Activated CD8-positive, alpha-beta T cell treated with anti-CD3 and anti-CD28 coated beads for 36 hours (primary cell): ENCODE measurements around the gene GBF1. TPM values are rescaled to one million over a fixed set of nuclear protein-coding genes. Genes with fewer than 3 reads are reported as not detected.

Experiments used
- ATAC-seq: fragments of 200-7000 bp; cut with Tn5 transposase; one replicate; pipeline ENCODE4 v1.10.0; 2021; ENCODE audit warnings: mild to moderate bottlenecking, moderate library complexity
- CTCF ChIA-PET: fragments of 350-600 bp; sonication (Branson Sonifier 250); formaldehyde crosslinking; loops from one replicate; lab custom pipeline; 2021; ENCODE audit warnings: antibody characterized with exemption; lab: Charles Lee
- POLR2A ChIA-PET: fragments of 350-600 bp; sonication (Branson Sonifier 250); formaldehyde crosslinking; loops from one replicate; lab custom pipeline; 2021; ENCODE audit warnings: antibody characterized with exemption; lab: Charles Lee
- DNase-seq: peaks from one replicate; pipeline ENCODE4 v3.0.0-alpha.2; 2020
- H3K27ac Mint-ChIP-seq: one replicate; pipeline ENCODE4 v1.8.0; 2021; ENCODE audit warnings: mild to moderate bottlenecking, mixed read lengths
- H3K27me3 Mint-ChIP-seq: one replicate; pipeline ENCODE4 v1.8.0; 2021; ENCODE audit warnings: mixed read lengths
- H3K36me3 Mint-ChIP-seq: one replicate; pipeline ENCODE4 v1.8.0; 2021; ENCODE audit warnings: low read depth, mixed read lengths
- H3K4me1 Mint-ChIP-seq: one replicate; pipeline ENCODE4 v1.8.0; 2021; ENCODE audit warnings: low read depth, mixed read lengths
- H3K4me3 Mint-ChIP-seq: one replicate; pipeline ENCODE4 v1.8.0; 2021; ENCODE audit warnings: mild to moderate bottlenecking, moderate library complexity, mixed read lengths
- H3K9me3 Mint-ChIP-seq: one replicate; pipeline ENCODE4 v1.8.0; 2021; ENCODE audit warnings: mixed read lengths
- CTCF ChIP-seq: fragments of 200-600 bp; IDR thresholded peaks from one replicate; pipeline ENCODE4 v1.8.0; 2022; ENCODE audit warnings: antibody characterized with exemption, mild to moderate bottlenecking
- intact Hi-C: fragments of 100-400 bp; cut with micrococcal nuclease; formaldehyde crosslinking; loops from one replicate; pipeline ENCODE4 v1.10.0; 2022
- total RNA-seq, 2 experiments: library from RNA; stranded (reverse); gene quantifications; one replicate each; pipeline ENCODE4 v1.2.3, GENCODE V29; 2021

The GBF1 gene
- total RNA-seq, 2 experiments from 2014 or later, result 25.4 to 28.2 TPM

GRCh38 chr10:102408131-102408727 is 162.9 kb downstream of the GBF1 start:
- CTCF ChIA-PET, result interaction anchor here (0.9 to 6.4 kb wide), 2 partner anchors 9 to 178 kb away, joined by 8 to 28 read pairs; no protein-coding TSS in a partner anchor
- POLR2A ChIA-PET, result interaction anchor here (1.1 to 6.4 kb wide), 5 partner anchors 12 to 163 kb away, joined by 3 to 88 read pairs (median 5); partner anchors contain the start of genes GBF1 and NFKB2
- intact Hi-C loops, result no loop called here
- Mint-ChIP-seq H3K4me3 (peak overlapping the region; percentile 62), H3K27ac (peak overlapping the region; percentile 74), H3K27me3 (peaks cover 7% of the 10 kb centered on the region), H3K36me3 (peaks cover 5% of the 10 kb centered on the region), H3K9me3 (no peaks in the 10 kb centered on the region), H3K4me1 (peaks cover 40% of the 10 kb centered on the region)
- DNase-seq, result peak; percentile 51
- TF ChIP-seq CTCF, result no peak
- ATAC-seq, result no peak

DNA sequence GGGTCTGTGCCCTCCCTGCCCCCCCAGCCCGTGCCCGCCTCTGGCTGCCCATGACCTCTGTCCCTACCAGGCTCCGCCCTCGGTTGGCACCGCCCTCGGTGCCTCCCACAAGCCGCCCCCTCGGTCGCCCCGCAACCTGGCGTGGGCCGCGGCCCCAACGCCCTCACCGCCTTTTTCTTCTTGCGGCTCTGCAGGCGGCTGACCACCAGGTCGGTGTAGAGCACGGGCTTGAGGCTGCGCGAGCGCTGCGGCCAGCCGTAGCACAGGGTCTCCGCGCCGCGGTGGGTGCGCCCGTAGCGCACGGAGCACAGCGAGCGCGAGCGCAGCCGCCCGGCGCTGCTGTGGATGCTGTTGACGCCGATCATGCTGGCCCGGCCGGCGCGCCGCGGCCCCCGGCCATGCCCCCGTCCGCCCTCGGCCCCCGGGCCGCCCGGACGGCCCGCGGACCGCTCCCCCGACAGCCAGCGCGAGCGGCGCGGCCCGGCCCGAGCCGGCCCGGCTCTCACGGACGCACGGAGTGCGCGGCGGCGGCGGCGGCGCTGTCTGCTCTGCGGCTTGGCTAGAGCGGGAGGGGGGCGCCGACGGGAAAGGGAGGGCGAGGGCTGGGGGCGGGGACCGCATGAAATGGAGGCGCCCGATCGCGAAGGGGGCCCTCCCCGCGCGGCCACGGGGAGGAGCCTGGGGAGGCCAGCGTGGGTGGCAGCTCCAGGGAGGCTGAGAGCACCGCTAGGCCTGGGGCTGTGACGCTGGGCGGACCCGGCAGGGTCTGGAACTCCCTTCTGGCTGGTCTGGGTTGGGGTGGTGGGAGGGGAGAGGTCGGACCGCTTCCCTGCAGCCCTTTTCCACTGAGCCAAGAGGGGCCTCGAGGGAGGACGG is 163.6 kb downstream of the GBF1 start:
- ATAC-seq, result peak; percentile 73
- CTCF ChIA-PET, result interaction anchor here (1.0 to 5.5 kb wide), 9 partner anchors 9 to 179 kb away, joined by 3 to 57 read pairs (median 4); partner anchors contain the start of genes CUEDC2, FBXL15, NFKB2 and PSD
- TF ChIP-seq CTCF, result no peak

GRCh38 chr10:102409604-102410428 is 164.5 kb downstream of the GBF1 start:
- CTCF ChIA-PET, result interaction anchor here (1.0 to 5.5 kb wide), 10 partner anchors 8 to 180 kb away, joined by 3 to 57 read pairs (median 4); partner anchors contain the start of genes CUEDC2, FBXL15, NFKB2 and PSD
- Mint-ChIP-seq H3K36me3 (no peaks in the 10 kb centered on the region), H3K4me1 (peaks cover 42% of the 10 kb centered on the region), H3K27ac (peak overlapping the region; percentile 62), H3K4me3 (peak overlapping the region; percentile 80), H3K27me3 (peaks cover 7% of the 10 kb centered on the region), H3K9me3 (no peaks in the 10 kb centered on the region)
- ATAC-seq (no peak), DNase-seq (peak; percentile 22)
- TF ChIP-seq CTCF, result no peak
- intact Hi-C loops, result loop anchor here (5.0 kb wide), 1 partner anchor 343 kb away; the partner anchor contains the start of gene HPS6
- POLR2A ChIA-PET, result interaction anchor here (0.6 to 6.1 kb wide), 10 partner anchors 8 to 203 kb away, joined by 3 to 107 read pairs (median 4); partner anchors contain the start of genes C10orf95, FBXL15, GBF1 and NFKB2

More for the DNA sequence above, 163.6 kb downstream of the GBF1 start:
- no peaks in the 10 kb centered on the region for H3K9me3 Mint-ChIP-seq
- POLR2A ChIA-PET, result interaction anchor here (0.7 to 6.1 kb wide), 7 partner anchors 12 to 164 kb away, joined by 3 to 107 read pairs (median 5); partner anchors contain the start of genes C10orf95, FBXL15, GBF1 and NFKB2
- H3K4me3 Mint-ChIP-seq, result peak overlapping the region; percentile 80
- H3K36me3 Mint-ChIP-seq, result peaks cover 3% of the 10 kb centered on the region
- intact Hi-C loops, result no loop called here
- H3K27me3 Mint-ChIP-seq, result peaks cover 7% of the 10 kb centered on the region
- peak; percentile 91 for DNase-seq
- H3K27ac Mint-ChIP-seq, result peak overlapping the region; percentile 62
- peaks cover 42% of the 10 kb centered on the region for H3K4me1 Mint-ChIP-seq

- ChIA-PET CTCF (interaction anchor here (1.5 to 5.5 kb wide), 5 partner anchors 11 to 75 kb away, joined by 3 to 57 read pairs (median 16); partner anchors contain the start of gene NFKB2), POLR2A (interaction anchor here (0.6 to 6.1 kb wide), 8 partner anchors 8 to 203 kb away, joined by 3 to 107 read pairs (median 4); partner anchors contain the start of genes FBXL15 and NFKB2)
- DNase-seq (peak; percentile 72), ATAC-seq (peak; percentile 21)
- Mint-ChIP-seq H3K36me3 (no peaks in the 10 kb centered on the region), H3K4me1 (peaks cover 42% of the 10 kb centered on the region), H3K27me3 (peaks cover 8% of the 10 kb centered on the region), H3K27ac (peak overlapping the region; percentile 62), H3K4me3 (peak overlapping the region; percentile 80), H3K9me3 (no peaks in the 10 kb centered on the region)
- intact Hi-C loops, result loop anchor here (5.0 kb wide), 1 partner anchor 343 kb away; the partner anchor contains the start of gene HPS6
- TF ChIP-seq CTCF, result no peak
These were observed 165.2 kb downstream of the GBF1 start for GRCh38 chr10:102410429-102411073.
